Activated naive CD4-positive, alpha-beta T cell treated with anti-CD3 and anti-CD28 coated beads, Interleukin-2, amount 50 U/mL, for 16 hours (primary cell): Measurements from ENCODE around the gene DHRS3.
A peak's percentile ranks its signal among the peaks of the same experiment; 100 is the strongest.
"Not testable (repeated sequence)": the region's sequence is repeated elsewhere in the genome, so short reads cannot be mapped to it uniquely, and the experiment has no call there.

Experiments used
- DNase-seq: peaks from one replicate; pipeline ENCODE4 v3.0.0-alpha.2; 2020

DHRS3 gene

DNA sequence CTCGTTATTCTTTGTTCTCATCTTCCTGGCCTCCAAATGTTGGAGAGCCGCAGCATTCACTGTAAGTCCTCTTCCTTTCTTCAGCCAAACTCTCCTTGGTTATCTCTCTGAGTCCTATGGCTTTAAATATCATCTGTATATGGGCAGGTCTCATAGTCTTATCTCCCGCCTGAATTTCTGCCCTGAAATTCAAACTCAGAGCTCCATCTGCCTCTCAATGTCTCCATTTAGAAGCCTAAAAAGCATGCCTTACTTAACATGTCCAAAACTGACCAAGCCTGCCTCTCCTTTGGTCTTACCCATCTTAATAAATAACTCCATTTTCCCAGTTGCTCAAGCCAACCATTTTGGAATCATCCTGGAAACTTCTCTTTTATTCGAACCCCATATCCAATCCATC, 80.7 kb downstream of the DHRS3 start:
- no peak for DNase-seq

DNA sequence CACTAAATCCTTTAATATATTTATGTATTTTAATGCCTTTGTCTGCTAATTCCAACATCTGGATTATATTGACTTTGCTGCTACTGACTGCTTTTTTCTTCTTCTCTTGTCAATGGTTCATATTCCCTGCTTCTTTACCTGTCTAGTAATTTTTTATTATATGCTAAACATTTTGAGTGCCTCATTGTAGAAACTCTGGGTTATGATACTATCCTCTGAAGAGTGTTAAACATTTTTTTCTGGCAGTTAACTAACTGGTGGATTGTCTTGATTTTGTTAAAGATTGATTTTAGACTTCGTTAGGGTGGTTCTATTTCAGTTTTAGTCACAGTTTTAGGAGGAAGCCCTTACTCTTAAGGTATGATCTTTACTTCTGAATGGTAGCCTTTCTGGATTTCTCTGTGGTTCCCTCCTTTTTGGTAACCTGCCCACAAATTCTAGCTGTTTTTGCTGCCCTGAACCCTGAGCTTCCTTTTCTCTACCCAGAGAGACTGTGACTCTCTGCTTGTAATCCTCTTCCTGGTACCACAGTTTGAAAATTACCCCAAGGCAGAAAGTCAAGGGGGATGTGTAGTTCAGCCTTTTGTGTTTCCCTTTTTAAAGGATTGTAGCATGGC, 81.9 kb downstream of the DHRS3 start:
- DNase-seq = no peak

DNA sequence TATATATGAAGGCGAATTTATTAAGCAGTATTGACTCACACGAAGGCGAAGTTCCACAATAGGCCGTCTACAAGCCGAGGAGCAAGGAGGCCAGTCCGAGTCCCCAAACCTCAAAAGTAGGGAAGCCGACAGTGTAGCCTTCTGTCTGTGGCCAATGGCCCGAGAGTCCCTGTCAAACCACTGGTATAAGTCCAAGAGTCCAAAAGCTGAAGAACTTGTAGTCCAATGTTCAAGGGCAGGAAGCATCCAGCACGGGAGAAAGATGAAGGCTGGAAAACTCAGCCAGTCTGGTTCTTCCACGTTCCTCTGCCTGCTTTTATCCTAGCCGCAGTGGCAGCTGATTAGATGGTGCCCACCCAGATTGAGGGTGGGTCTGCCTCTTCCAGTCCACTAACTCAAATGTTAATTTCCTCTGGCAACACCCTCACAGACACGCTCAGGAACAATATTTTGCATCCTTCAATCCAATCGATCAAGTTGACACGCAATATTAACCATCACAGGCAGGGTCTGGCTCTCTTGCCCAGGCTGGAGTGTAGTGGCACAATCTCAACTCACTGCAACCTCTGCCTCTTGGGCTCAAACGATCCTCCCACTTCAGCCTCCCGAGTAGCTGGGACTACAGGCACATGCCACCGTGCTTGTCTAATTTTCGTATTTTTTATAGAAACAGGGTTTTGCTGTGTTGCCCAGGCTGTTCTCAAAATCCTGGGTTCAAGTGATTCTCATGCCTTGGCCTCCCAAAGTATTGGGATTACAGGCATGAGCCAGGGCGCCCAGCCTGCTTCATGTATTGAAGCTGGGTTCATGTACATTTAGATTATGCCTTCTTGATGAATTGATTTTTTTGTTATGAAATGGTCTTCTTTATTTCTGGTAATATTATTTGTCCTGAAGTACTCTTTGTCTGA, 85.3 kb downstream of the DHRS3 start:
- DNase-seq = no peak

DNA sequence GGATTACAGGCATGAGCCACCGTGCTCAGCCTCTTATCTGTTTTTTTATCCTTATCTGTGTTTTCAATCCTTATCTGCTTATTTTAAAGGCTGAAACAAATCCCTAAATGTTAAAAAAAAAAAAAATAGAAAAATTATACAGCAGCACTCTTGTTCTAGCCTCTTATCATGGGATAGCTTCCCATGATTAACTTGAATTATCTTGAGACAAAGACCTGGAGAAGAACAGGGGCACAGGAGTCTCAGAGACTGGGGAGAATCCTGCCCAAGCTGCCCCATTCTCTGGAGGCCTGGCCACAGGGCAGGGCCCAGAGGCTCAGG, 86.9 kb downstream of the DHRS3 start:
- DNase-seq = no peak

DNA sequence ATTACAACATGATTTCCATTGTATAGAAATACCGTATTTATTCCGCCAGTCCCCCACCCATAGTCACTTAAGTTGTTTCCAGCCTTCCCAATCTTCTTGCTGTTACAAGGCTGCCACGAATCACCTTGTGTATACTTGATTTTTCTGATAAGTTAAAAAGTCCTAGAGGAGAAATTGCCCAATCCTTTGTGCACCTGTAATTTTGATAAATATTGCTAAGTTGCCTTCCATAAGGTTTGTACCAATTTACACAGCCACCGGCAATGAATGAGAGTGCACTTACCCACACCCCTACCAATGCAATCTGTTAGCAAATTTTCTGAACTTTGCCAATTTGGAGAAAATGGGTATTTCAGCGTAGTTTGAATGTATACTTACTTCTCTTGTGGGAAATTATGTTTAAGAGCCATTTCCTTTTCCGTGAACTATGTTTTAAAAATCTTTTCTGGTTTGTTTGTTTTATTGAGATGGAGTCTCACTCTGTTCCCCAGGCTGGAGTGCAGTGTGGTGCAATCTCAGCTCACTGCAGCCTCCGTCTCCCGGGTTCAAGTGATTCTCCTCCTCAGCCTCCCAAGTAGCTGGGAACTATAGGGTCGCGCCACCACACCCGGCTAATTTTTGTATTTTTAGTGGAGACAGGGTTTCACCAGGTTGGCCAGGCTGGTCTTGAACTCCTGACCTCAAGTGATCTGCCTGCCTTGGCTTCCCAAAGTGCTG, 87.4 kb downstream of the DHRS3 start:
- DNase-seq = no peak

DNA sequence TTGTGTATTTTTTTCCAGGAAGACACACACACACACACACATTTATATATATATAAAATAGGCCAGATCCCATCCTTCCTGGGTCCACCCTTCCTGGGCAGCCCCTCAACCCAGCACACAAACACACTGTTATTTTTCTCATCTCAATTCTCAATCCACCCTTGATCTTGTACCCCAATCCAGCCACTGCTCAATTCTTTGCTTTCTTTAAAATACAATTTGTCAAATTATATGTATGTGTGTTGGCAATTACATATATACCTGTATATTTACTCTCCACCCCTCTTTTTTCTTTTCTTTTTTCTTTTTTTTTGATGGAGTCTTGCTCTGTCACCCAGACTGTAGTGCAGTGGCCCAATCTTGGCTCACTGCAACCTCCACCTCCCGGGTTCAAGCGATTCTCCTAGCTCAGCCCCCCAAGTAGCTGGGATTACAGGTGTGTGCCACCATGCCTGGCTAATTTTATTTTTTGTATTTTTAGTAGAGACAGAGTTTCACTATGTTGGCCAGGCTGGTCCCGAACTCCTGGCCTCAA, 88.3 kb downstream of the DHRS3 start:
- no peak for DNase-seq

DNA sequence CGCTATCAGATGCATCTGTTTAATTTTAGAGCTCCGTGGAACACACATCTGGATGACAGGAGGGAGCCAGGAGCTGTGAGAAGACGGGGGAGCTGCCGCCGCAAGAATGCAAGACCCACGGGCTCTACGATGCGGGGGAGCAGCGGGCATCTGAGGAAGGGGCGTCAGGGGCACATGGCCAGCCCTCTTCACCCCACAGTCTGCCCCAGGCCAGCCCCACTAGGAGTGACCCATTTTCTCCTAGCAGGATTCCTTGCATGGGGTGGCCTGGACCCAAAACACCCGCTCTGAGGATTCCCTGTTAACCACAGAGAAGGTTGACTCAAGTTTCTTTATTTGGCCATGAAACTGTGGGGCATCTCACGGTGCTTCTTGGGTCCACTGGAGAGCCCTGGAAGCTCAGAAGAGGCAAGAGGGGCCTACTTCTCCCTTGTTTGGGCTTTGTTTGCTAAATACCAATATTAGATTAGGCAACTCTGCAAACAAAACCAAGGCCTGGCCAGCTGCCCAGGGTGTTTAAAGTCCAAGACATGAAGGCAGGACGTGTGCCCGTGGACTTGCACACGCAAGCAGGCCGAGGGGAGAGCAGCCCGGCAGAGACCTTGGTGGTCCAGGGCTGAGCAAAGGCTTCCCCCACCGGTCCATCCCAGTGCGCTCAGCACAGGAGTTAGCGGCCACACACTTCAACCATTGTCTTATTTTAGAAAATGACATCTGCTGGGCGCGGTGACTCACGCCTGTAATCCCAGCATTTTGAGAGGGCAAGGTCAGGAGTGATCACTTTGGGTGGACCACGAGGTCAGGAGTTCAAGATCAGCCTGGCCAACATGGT, 89.8 kb downstream of the DHRS3 start:
- DNase-seq = no peak

DNA sequence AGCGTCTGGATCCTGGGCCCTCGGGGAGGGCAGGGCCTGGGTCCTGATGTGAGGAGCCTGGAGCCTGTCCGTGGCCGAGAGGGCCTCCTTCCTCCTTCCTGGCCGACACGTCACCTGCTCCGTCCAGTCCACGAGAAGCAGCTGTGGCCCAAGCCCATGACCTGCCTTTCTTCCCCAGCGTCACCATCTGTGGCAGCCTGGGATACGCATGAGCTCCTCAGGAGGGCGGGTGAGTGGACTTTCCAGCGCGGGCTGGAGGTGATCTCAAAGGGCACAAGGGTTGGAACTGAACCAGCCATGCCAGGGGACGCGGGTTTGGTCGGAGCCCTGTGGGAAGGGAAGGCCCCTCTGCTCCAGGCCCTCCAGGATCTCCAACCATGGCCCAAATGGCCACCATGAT, 90.4 kb downstream of the DHRS3 start:
- DNase-seq = no peak

DNA sequence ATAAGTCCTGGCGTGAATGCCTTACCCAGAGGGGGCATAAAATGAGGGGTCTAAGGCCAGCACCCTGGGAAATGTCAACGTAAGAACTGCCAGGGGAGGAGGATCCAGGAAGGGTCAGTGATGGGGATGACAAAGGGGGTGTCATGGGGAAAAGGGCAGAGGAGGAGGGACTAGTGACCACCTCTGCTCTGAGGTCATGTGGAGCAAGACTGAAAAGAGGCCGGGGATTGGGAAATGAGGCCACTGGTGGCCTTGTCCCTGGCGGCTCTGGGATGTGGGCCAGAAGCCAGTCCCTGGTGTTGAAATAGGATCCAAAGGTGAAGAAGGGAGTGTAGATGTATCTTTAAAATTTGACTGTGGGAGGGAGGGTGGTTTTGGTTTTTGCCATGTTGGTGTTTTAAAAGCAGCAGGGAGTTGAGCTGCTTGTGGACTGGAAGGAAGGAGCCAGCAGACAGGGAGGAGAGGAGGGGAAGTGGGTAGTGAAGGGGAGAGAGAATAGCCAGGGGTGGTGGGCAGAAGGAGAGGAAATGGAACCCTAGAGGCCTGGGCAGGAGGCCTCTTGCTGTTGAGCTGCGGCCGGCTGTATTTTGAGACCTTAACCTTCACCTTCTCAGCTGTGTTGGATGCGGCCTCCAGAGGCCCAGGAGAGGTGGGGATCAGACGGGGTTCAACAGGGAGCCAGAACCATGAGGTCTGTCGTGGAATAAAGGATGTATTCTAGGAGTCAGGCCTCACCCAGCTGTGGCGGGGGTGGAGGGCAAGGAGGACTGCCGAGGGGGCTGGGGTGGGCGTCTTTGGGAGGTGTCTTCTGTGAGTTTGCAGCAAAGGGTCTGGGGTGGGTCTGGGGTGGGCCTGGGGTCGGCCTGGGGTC, 92.5 kb downstream of the DHRS3 start:
- no peak for DNase-seq

DNA sequence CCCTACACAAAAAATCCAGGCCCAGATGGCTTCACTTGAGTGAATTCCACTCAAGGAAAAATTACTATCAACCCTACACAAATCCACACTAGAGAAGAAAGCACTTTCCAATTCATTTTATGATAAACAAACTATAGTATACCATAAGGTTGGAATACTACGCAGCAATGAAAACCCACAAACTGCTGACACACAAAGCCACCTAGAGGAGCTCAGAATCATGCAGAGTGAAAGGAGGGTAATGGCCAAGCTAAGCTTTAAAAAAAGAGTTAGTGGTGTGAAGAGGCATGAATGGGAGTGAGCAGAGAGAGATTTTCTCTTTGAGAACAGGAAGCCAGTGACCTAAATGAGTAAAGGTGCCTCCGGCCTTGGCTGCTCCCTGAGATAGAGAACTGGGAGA, 93.7 kb downstream of the DHRS3 start:
- DNase-seq = no peak

DNA sequence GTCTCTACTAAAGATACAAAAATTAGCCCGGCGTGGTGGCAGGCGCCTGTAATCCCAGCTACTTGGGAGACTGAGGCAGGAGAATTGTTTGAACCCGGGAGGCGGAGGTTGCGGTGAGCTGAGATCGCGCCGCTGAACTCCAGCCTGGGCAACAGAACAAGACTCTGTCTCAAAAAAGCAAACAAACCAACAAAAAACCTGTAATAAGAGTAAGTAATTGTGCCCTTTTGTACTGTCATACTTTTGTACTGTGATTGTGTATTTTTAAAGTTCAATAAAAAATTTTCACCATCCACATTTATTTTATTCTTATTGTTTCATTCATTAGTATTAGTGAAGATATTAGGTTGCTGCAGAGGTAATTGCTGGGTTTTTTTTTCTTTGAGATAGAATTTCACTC, 95.2 kb downstream of the DHRS3 start:
- DNase-seq = not testable (repeated sequence)

DNA sequence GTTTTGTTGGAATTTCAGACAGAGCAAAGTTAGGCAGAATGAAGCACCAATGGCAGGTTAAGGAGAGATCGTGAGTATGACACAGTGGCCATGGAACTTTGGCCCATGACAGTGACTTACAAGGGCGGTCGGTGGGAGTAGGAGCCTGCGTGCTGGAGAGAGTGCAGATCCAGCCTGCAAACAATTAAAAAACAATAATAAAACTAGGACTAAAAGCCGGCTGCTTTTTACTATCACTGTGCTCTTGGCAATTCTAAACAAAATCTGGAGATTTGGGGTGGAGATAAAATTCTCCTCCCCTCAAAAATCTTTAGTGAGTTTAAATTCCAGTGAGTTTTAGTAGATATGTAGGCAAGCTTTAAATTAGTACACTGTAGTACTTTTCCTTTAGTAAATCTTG, 96.9 kb downstream of the DHRS3 start:
- DNase-seq = no peak

DNA sequence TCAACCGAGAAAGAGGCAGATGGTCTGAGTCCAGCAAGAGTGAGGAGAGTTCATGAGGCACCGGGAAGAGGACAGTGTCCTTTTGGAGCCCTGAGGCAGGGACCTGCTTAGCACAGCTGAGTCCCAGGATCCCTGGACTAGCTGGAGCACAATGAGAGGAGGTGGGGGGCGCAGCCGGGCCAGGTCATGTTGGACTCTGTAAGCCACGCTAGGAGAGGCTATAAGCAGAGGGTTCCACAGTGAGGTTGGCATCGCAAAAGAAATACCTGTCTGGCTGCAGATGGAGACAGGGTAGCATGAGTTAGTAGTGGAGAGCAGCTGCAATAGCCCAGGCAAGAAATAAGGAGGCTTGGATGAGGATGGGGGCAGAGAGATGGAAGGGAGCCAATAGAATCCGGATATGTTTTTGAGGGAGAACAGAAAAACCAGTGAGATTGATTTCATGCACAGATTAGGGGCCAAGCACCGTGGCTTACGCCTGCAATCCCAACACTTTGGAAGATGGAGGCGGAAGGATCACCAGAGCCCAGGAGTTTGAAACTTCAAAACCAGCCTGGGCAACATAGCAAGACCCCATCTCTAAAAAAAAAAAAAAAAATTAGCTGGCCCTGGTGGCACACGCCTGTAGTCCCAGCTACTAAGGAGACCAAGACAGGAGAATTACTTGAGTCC, 98.2 kb downstream of the DHRS3 start:
- no peak for DNase-seq

DNA sequence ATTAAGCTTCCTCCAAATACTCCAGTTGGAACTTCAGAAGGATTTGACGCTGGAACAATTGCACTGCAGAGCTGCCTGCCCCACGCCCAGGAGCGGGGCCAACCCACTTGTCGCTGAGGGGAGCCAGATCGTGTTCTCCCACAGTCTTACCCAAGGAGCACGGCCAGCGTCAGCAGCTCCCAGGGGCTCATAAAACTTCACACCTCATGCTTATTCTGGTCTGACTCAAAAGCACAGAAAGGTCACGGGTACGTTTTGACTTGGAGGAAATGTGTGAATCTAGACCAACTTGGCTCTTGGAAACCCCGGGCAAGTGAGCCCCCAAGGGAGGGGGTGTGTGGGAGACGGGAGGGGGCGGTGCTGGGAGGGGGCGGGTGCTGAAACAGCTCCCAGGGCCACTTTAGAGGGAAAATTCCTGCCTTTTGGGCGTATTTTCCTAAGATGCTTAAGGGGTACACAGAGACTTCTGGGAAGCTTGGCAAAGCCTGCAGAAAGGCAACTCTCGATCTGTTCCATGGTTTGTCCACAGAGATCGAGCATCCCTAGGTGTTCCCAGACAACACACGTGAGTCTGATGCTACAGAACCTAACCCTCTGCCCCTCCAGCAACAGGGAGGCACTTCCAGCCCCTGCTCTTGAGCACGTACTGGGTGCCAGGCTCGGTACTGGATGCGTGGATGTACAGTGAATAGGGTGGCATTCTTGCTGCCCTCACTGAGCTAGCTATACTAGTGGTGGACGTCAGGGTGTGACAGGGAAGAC, 98.9 kb downstream of the DHRS3 start:
- DNase-seq = peak; percentile 37
